ENCODE results near the gene COL16A1. TPM values are rescaled to one million over a fixed set of nuclear protein-coding genes. Genes with fewer than 3 reads are reported as not detected.

The COL16A1 gene
- total and polyA plus RNA-seq, 4 donors: 0.43 to 3.8 (median 2.3) TPM

DNA sequence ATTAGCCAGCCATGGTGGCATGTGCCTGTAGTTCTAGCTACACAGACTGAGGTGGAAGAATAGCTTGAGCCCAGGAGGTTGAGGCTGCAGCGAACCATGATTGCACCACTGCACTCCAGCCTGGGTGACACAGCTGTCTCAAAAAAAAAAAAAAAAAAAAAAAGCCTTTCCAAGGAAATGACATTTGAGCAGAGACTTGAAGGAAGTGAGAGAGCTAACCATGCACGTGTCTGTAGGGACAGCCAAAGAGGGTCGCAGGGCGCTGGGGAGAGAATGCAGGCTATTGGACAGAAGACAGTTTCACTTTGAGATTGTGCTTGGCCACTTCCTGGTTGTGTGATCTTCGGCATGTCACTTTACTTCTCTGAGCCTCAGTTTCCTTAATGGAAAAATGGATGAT lies 79.5 kb downstream of the COL16A1 start (continued):
- TF ChIP-seq, protein P1, sequence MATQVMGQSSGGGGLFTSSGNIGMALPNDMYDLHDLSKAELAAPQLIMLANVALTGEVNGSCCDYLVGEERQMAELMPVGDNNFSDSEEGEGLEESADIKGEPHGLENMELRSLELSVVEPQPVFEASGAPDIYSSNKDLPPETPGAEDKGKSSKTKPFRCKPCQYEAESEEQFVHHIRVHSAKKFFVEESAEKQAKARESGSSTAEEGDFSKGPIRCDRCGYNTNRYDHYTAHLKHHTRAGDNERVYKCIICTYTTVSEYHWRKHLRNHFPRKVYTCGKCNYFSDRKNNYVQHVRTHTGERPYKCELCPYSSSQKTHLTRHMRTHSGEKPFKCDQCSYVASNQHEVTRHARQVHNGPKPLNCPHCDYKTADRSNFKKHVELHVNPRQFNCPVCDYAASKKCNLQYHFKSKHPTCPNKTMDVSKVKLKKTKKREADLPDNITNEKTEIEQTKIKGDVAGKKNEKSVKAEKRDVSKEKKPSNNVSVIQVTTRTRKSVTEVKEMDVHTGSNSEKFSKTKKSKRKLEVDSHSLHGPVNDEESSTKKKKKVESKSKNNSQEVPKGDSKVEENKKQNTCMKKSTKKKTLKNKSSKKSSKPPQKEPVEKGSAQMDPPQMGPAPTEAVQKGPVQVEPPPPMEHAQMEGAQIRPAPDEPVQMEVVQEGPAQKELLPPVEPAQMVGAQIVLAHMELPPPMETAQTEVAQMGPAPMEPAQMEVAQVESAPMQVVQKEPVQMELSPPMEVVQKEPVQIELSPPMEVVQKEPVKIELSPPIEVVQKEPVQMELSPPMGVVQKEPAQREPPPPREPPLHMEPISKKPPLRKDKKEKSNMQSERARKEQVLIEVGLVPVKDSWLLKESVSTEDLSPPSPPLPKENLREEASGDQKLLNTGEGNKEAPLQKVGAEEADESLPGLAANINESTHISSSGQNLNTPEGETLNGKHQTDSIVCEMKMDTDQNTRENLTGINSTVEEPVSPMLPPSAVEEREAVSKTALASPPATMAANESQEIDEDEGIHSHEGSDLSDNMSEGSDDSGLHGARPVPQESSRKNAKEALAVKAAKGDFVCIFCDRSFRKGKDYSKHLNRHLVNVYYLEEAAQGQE (IDR thresholded peaks at IDR 0.05): no peak
- TF ChIP-seq NR2F2 (IDR thresholded peaks at IDR 0.05): no peak
- no peak for TF ChIP-seq HNF4G (IDR thresholded peaks at IDR 0.05)
- no peak for TF ChIP-seq TAF1 (conservative IDR thresholded peaks at IDR 0.05)
- no peak for TF ChIP-seq RXRA (IDR thresholded peaks at IDR 0.05)

GRCh38 chr1:31623365-31623764 lies 80.5 kb downstream of the COL16A1 start:
- H3K4me3 ChIP-seq (ENCODE audit: low read depth in 1 of 3, low read length in 3 of 3): no peak overlapping the region
- H3K27me3 ChIP-seq (ENCODE audit: control insufficient read depth in 4 of 4, insufficient read depth in 4 of 4, low read length in 3 of 4): peaks cover 0 to 2% (median 0%) of the 10 kb centered on the region in 4 donors
- no peak overlapping the region for H3K9ac ChIP-seq (ENCODE audit: low read depth in 1 of 2, low read length in 2 of 2)
- no peak for DNase-seq (ENCODE audit: low spot score)
- H3K27ac ChIP-seq (ENCODE audit: low read depth in 1 of 2, low read length in 2 of 2): no peak overlapping the region
- WGBS: 96% methylated on average over 12 of the region's 12 CpGs
- H3K36me3 ChIP-seq (ENCODE audit: control insufficient read depth in 4 of 4, insufficient read depth in 3 of 4, low read depth in 1 of 4, low read length in 3 of 4): peaks cover 2 to 9% (median 3%) of the 10 kb centered on the region in 4 donors
- no peaks in the 10 kb centered on the region for H3K4me1 ChIP-seq (ENCODE audit: control insufficient read depth in 4 of 4, insufficient read depth in 4 of 4, low read length in 3 of 4)
- H3K9me3 ChIP-seq (ENCODE audit: control insufficient read depth in 4 of 4, low read length in 3 of 4): no peaks in the 10 kb centered on the region
- no peak for TF ChIP-seq JUND (IDR thresholded peaks at IDR 0.05)
- TF ChIP-seq, protein P2, sequence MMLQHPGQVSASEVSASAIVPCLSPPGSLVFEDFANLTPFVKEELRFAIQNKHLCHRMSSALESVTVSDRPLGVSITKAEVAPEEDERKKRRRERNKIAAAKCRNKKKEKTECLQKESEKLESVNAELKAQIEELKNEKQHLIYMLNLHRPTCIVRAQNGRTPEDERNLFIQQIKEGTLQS (IDR thresholded peaks at IDR 0.05): no peak
- TF ChIP-seq FOXA1 (IDR thresholded peaks at IDR 0.05): no peak
- TF ChIP-seq, protein P1 (IDR thresholded peaks at IDR 0.05): no peak
- TF ChIP-seq NR2F2 (IDR thresholded peaks at IDR 0.05): no peak
- TF ChIP-seq EGR1 (IDR thresholded peaks at IDR 0.05; ENCODE audit: low read depth in 2 of 2): no peak
- TF ChIP-seq FOXA2 (IDR thresholded peaks at IDR 0.05): no peak
- TF ChIP-seq, protein P3, sequence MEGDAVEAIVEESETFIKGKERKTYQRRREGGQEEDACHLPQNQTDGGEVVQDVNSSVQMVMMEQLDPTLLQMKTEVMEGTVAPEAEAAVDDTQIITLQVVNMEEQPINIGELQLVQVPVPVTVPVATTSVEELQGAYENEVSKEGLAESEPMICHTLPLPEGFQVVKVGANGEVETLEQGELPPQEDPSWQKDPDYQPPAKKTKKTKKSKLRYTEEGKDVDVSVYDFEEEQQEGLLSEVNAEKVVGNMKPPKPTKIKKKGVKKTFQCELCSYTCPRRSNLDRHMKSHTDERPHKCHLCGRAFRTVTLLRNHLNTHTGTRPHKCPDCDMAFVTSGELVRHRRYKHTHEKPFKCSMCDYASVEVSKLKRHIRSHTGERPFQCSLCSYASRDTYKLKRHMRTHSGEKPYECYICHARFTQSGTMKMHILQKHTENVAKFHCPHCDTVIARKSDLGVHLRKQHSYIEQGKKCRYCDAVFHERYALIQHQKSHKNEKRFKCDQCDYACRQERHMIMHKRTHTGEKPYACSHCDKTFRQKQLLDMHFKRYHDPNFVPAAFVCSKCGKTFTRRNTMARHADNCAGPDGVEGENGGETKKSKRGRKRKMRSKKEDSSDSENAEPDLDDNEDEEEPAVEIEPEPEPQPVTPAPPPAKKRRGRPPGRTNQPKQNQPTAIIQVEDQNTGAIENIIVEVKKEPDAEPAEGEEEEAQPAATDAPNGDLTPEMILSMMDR (IDR thresholded peaks at IDR 0.05; ENCODE audit: low read depth, low read length, missing input control): no peak
- TF ChIP-seq HNF4G (IDR thresholded peaks at IDR 0.05): no peak
- TF ChIP-seq RAD21 (IDR thresholded peaks at IDR 0.05): no peak
- TF ChIP-seq HNF4A (conservative IDR thresholded peaks at IDR 0.05): no peak
- no peak for TF ChIP-seq SP1 (IDR thresholded peaks at IDR 0.05)
- TF ChIP-seq TAF1 (conservative IDR thresholded peaks at IDR 0.05): no peak
- TF ChIP-seq, protein P4, sequence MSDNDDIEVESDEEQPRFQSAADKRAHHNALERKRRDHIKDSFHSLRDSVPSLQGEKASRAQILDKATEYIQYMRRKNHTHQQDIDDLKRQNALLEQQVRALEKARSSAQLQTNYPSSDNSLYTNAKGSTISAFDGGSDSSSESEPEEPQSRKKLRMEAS (IDR thresholded peaks at IDR 0.05): no peak

All from liver (tissue), 9 donors.